Peyer's patch (tissue), 4 donors: ENCODE results near the gene SORBS2. TPM values are rescaled to one million over a fixed set of nuclear protein-coding genes. Genes with fewer than 3 reads are reported as not detected.

Source experiments
- DNase-seq, 3 donors: peaks; one replicate each; pipeline ENCODE4 v3.0.0-alpha.2; 2017 to 2019
- H3K27ac ChIP-seq, 4 donors: fragments of 200-600 bp; sonication (generic); one replicate each; pipeline ENCODE4 v1.5.1; 2016 to 2019
- H3K27me3 ChIP-seq, 2 donors: fragments of 200-600 bp; sonication (generic); one replicate each; pipeline ENCODE4 v1.5.1; 2019
- H3K36me3 ChIP-seq, 3 donors: fragments of 200-600 bp; sonication (generic); one replicate each; pipeline ENCODE4 v1.5.1; 2016 to 2019
- H3K4me1 ChIP-seq, 4 donors: fragments of 200-600 bp; sonication (generic); one replicate each; pipeline ENCODE4 v1.5.1; 2016 to 2019
- H3K4me3 ChIP-seq, 4 donors: fragments of 200-600 bp; sonication (generic); 1 replicate in 3 of 4; 2 replicates in 1 of 4; pipeline ENCODE4 v1.5.1; 2016 to 2019; ENCODE audit warnings: mild to moderate bottlenecking in 1 of 4
- H3K9me3 ChIP-seq, 4 donors: fragments of 200-600 bp; sonication (generic); one replicate each; pipeline ENCODE4 v1.5.1; 2016 to 2019; ENCODE audit warnings: mild to moderate bottlenecking in 1 of 4
- CTCF ChIP-seq, 6 experiments: fragments of 450-650 bp in 4 of 6; fragments of 200-600 bp in 2 of 6; sonication (generic) in 1 of 6; IDR thresholded peaks; one replicate each; pipeline ENCODE4 v1.5.1; 2017 to 2019; ENCODE audit warnings: antibody characterized with exemption in 6 of 6, mild to moderate bottlenecking in 3 of 6, moderate library complexity in 1 of 6
- POLR2A ChIP-seq, 2 donors: fragments of 450-650 bp; IDR thresholded peaks; one replicate each; pipeline ENCODE4 v1.5.1; 2017; ENCODE audit warnings: antibody characterized with exemption in 2 of 2, mild to moderate bottlenecking in 2 of 2, moderate library complexity in 2 of 2
- total RNA-seq, 4 donors: library from RNA; depleted of rRNA; stranded (reverse); fragments of >200 nt; gene quantifications; one replicate each; pipeline ENCODE4 v1.1.0, GENCODE V29; 2016

The SORBS2 gene
- total RNA-seq, 4 donors from 2014 or later: 15.8 to 61.9 (median 53.0) TPM

- DNase-seq: no peak
- H3K4me3 ChIP-seq: no peak overlapping the region
- TF ChIP-seq POLR2A (IDR thresholded peaks at IDR 0.05) (no peak), CTCF (IDR thresholded peaks at IDR 0.05) (no peak)
- H3K36me3 ChIP-seq: no peaks in the 10 kb centered on the region
- H3K4me1 ChIP-seq: no peaks in the 10 kb centered on the region
- no peaks in the 10 kb centered on the region for H3K27me3 ChIP-seq
- no peaks in the 10 kb centered on the region for H3K9me3 ChIP-seq
- no peak overlapping the region for H3K27ac ChIP-seq
Measured at GRCh38 chr4:185775792-185776555, 36.0 kb downstream of the SORBS2 start.

- Histone ChIP-seq H3K4me3 (peak overlapping the region in 1 of 4 donors; percentile 27), H3K27me3 (no peaks in the 10 kb centered on the region), H3K9me3 (no peaks in the 10 kb centered on the region), H3K27ac (peak overlapping the region in 1 of 4 donors; percentile 41), H3K36me3 (no peaks in the 10 kb centered on the region), H3K4me1 (no peaks in the 10 kb centered on the region)
- TF ChIP-seq POLR2A (IDR thresholded peaks at IDR 0.05) (no peak), CTCF (IDR thresholded peaks at IDR 0.05) (no peak)
- DNase-seq: no peak
Measured at GRCh38 chr4:185774845-185775680, 36.9 kb downstream of the SORBS2 start.

- no peaks in the 10 kb centered on the region for H3K4me1 ChIP-seq
- H3K27ac ChIP-seq: peak overlapping the region in 3 of 4 donors; percentile 9 to 50 (median 40)
- H3K9me3 ChIP-seq: no peaks in the 10 kb centered on the region
- H3K4me3 ChIP-seq: peak overlapping the region in 2 of 4 donors; percentile 13 to 27
- H3K27me3 ChIP-seq: no peaks in the 10 kb centered on the region
- H3K36me3 ChIP-seq: no peaks in the 10 kb centered on the region
- TF ChIP-seq CTCF (IDR thresholded peaks at IDR 0.05) (no peak), POLR2A (IDR thresholded peaks at IDR 0.05) (no peak)
- no peak for DNase-seq
Measured at GRCh38 chr4:185774131-185774653, 37.8 kb downstream of the SORBS2 start.

- no peaks in the 10 kb centered on the region for H3K9me3 ChIP-seq
- peak in 1 of 3 donors; percentile 54 for DNase-seq
Measured at GRCh38 chr4:185773419-185773818, 38.6 kb downstream of the SORBS2 start.

More at GRCh38 chr4:185773419-185773818, 38.6 kb downstream of the SORBS2 start:
- Histone ChIP-seq H3K4me1 (no peaks in the 10 kb centered on the region), H3K4me3 (peak overlapping the region in 2 of 4 donors; percentile 17 to 27), H3K36me3 (no peaks in the 10 kb centered on the region), H3K27me3 (no peaks in the 10 kb centered on the region), H3K27ac (peak overlapping the region in 3 of 4 donors; percentile 9 to 40 (median 14))
- TF ChIP-seq CTCF (IDR thresholded peaks at IDR 0.05): no peak
- no peak for TF ChIP-seq POLR2A (IDR thresholded peaks at IDR 0.05)
